Type B pancreatic cell (in vitro differentiated cells): ENCODE results near the gene TDRD10. TPM values are rescaled to one million over a fixed set of nuclear protein-coding genes. Genes with fewer than 3 reads are reported as not detected.

ENCODE experiments used
- DNase-seq: peaks from one replicate; pipeline ENCODE4 v3.0.0; 2021; ENCODE audit warnings: mixed read lengths; ENCODE audit not compliant: unreplicated experiment; ENCODE audit errors: extremely low spot score
- H3K27ac Mint-ChIP-seq: 2 replicates; pipeline ENCODE4 v1.8.0; 2021; ENCODE audit warnings: mild to moderate bottlenecking, mixed read lengths
- H3K27me3 Mint-ChIP-seq: 2 replicates; pipeline ENCODE4 v1.8.0; 2021; ENCODE audit warnings: mixed read lengths
- H3K36me3 Mint-ChIP-seq: 2 replicates; pipeline ENCODE4 v1.8.0; 2021; ENCODE audit warnings: mixed read lengths
- H3K4me1 Mint-ChIP-seq: one replicate; pipeline ENCODE4 v1.8.0; 2021; ENCODE audit warnings: mixed read lengths; ENCODE audit not compliant: unreplicated experiment
- H3K4me3 Mint-ChIP-seq: 2 replicates; pipeline ENCODE4 v1.8.0; 2021; ENCODE audit warnings: mild to moderate bottlenecking, mixed read lengths
- H3K9me3 Mint-ChIP-seq: 2 replicates; pipeline ENCODE4 v1.8.0; 2021; ENCODE audit warnings: mixed read lengths
- total RNA-seq: library from RNA; stranded (reverse); gene quantifications from 2 replicates; pipeline ENCODE4 v1.2.1, GENCODE V29; 2021; ENCODE audit warnings: low replicate concordance
- TF ChIP-seq, protein P1 (sequence below): fragments of 200-600 bp; sonication (generic); conservative IDR thresholded peaks from 2 replicates; pipeline ENCODE4 v1.5.0; 2021; ENCODE audit warnings: antibody characterized with exemption, mild to moderate bottlenecking

TDRD10 gene
- total RNA-seq, 1 donor from 2014 or later: not detected

- H3K36me3 Mint-ChIP-seq: no peaks in the 10 kb centered on the region
- H3K27me3 Mint-ChIP-seq: peaks cover 86% of the 10 kb centered on the region
- peak overlapping the region; percentile 59 for H3K4me3 Mint-ChIP-seq
- TF ChIP-seq, protein P1, sequence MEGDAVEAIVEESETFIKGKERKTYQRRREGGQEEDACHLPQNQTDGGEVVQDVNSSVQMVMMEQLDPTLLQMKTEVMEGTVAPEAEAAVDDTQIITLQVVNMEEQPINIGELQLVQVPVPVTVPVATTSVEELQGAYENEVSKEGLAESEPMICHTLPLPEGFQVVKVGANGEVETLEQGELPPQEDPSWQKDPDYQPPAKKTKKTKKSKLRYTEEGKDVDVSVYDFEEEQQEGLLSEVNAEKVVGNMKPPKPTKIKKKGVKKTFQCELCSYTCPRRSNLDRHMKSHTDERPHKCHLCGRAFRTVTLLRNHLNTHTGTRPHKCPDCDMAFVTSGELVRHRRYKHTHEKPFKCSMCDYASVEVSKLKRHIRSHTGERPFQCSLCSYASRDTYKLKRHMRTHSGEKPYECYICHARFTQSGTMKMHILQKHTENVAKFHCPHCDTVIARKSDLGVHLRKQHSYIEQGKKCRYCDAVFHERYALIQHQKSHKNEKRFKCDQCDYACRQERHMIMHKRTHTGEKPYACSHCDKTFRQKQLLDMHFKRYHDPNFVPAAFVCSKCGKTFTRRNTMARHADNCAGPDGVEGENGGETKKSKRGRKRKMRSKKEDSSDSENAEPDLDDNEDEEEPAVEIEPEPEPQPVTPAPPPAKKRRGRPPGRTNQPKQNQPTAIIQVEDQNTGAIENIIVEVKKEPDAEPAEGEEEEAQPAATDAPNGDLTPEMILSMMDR: no peak
- no peaks in the 10 kb centered on the region for H3K9me3 Mint-ChIP-seq
- no peak overlapping the region for H3K27ac Mint-ChIP-seq
- no peak for DNase-seq
- no peaks in the 10 kb centered on the region for H3K4me1 Mint-ChIP-seq
These were observed 1.9 kb downstream of the TDRD10 start for GRCh38 chr1:154503898-154504297.

- Mint-ChIP-seq H3K9me3 (no peaks in the 10 kb centered on the region), H3K4me3 (no peak overlapping the region), H3K36me3 (no peaks in the 10 kb centered on the region), H3K27ac (no peak overlapping the region), H3K27me3 (peaks cover 54% of the 10 kb centered on the region), H3K4me1 (no peaks in the 10 kb centered on the region)
- TF ChIP-seq, protein P1: no peak
- DNase-seq: no peak
These were observed 10.7 kb downstream of the TDRD10 start for GRCh38 chr1:154512760-154513159.

DNA sequence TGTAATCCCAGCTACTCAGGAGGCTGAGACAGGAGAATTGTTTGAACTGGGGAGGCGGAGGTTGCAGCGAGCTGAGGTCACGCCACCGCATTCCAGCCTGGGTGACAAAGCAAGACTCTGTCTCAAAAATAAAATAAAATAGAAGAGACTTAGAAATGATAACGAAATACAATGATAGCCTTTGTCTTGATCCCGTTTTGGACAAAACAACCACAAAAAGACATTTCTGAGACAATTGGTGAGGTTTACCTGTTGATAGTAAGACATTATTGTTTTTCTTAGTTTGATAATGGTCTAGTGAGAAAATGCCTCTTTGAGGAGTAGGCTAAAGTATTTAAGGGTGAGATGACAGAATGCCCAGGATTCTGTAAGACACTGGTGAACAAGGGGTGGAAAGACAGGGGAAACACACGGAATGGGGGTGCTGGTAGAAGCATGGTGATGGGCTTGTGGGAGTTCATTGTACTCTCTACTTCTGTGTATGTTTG, 12.1 kb downstream of the TDRD10 start:
- no peaks in the 10 kb centered on the region for H3K36me3 Mint-ChIP-seq
- H3K4me1 Mint-ChIP-seq: no peaks in the 10 kb centered on the region
- no peak for DNase-seq
- H3K4me3 Mint-ChIP-seq: no peak overlapping the region
- H3K27ac Mint-ChIP-seq: no peak overlapping the region
- H3K27me3 Mint-ChIP-seq: peaks cover 46% of the 10 kb centered on the region
- no peaks in the 10 kb centered on the region for H3K9me3 Mint-ChIP-seq
- TF ChIP-seq, protein P1: no peak

GRCh38 chr1:154517661-154518060, 15.6 kb downstream of the TDRD10 start:
- H3K9me3 Mint-ChIP-seq: no peaks in the 10 kb centered on the region
- H3K4me1 Mint-ChIP-seq: peaks cover 6% of the 10 kb centered on the region
- H3K27ac Mint-ChIP-seq: no peak overlapping the region
- no peak overlapping the region for H3K4me3 Mint-ChIP-seq
- H3K27me3 Mint-ChIP-seq: peaks cover 51% of the 10 kb centered on the region
- TF ChIP-seq, protein P1: no peak
- DNase-seq: no peak
- H3K36me3 Mint-ChIP-seq: no peaks in the 10 kb centered on the region

GRCh38 chr1:154519591-154519991, 17.6 kb downstream of the TDRD10 start:
- TF ChIP-seq, protein P1: no peak
- Mint-ChIP-seq H3K9me3 (no peaks in the 10 kb centered on the region), H3K27me3 (peaks cover 44% of the 10 kb centered on the region), H3K36me3 (no peaks in the 10 kb centered on the region), H3K27ac (no peak overlapping the region), H3K4me1 (peaks cover 6% of the 10 kb centered on the region), H3K4me3 (no peak overlapping the region)
- DNase-seq: no peak

- no peaks in the 10 kb centered on the region for H3K9me3 Mint-ChIP-seq
- TF ChIP-seq, protein P1: no peak
- peaks cover 41% of the 10 kb centered on the region for H3K27me3 Mint-ChIP-seq
- no peak for DNase-seq
- H3K4me1 Mint-ChIP-seq: peaks cover 6% of the 10 kb centered on the region
- H3K4me3 Mint-ChIP-seq: no peak overlapping the region
- H3K36me3 Mint-ChIP-seq: no peaks in the 10 kb centered on the region
- no peak overlapping the region for H3K27ac Mint-ChIP-seq
These were observed 18.3 kb downstream of the TDRD10 start for GRCh38 chr1:154520333-154520732.
